ENCODE data around the gene SORT1. TPM values are rescaled to one million over a fixed set of nuclear protein-coding genes. Genes with fewer than 3 reads are reported as not detected.

SORT1 gene
- total RNA-seq, 1 donor from 2014 or later: 18.4 TPM

DNA sequence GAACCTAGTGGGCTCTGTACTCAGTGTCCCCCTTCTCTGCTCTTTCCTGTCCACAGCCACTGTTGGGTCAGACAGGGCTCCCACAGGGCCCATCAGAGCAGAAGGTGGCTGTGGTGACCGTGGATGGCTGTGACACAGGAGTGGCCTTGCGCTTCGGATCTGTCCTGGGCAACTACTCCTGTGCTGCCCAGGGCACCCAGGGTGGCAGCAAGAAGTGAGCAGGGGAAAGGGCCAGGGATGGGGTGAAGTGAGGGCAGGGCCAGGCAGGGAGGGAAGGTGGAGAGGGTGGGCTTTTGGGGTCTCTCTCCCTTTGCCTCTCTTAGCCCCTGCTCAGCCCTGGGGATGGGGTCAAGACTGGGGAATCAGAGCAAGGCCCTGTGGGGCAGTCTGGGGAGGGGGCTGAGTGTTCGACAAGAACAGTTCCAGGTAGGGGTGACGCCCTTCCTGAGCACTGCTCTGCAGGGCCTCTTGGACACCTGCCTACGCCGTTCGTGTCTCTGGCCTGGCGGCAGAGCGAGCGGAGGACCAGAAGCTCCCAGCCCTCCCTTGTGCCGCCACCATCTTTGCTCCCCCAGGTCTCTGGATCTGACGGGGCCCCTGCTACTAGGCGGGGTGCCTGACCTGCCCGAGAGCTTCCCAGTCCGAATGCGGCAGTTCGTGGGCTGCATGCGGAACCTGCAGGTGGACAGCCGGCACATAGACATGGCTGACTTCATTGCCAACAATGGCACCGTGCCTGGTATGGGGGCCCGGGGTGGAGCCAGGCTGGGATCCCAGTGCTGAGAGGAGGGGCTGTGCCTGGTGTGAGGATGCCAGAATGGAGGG, 135.3 kb downstream of the SORT1 start:
- DNase-seq (ENCODE audit: low read depth, low spot score): no peak

DNA sequence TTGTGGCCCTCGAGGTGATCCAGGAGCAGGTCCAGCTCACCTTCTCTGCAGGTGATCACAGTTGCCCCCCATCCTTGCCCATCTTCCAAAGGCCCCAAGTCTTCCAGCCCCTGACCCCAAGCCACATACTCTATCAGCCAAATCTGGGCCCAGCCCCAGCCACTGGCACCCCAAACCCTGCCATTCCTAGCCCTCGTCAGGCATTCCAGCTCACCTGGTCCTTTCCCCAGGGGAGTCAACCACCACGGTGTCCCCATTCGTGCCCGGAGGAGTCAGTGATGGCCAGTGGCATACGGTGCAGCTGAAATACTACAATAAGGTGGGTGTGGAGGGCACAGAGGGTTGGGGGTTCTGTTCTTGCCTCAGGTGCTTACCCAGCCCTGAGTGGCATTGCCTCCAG, 136.1 kb downstream of the SORT1 start:
- no peak for DNase-seq (ENCODE audit: low read depth, low spot score)

DNA sequence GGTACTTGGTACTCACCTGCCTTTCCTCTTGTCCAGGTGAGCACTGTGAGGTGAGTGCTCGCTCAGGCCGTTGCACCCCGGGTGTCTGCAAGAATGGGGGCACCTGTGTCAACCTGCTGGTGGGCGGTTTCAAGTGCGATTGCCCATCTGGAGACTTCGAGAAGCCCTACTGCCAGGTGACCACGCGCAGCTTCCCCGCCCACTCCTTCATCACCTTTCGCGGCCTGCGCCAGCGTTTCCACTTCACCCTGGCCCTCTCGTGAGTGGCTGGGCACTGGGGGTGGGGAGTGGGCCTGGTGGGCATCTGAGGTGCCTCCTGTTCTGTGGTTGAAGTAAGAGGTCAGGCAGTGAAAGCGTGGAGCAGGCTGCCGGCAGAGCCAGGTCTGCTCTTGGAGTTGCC, 136.7 kb downstream of the SORT1 start:
- no peak for DNase-seq (ENCODE audit: low read depth, low spot score)

DNA sequence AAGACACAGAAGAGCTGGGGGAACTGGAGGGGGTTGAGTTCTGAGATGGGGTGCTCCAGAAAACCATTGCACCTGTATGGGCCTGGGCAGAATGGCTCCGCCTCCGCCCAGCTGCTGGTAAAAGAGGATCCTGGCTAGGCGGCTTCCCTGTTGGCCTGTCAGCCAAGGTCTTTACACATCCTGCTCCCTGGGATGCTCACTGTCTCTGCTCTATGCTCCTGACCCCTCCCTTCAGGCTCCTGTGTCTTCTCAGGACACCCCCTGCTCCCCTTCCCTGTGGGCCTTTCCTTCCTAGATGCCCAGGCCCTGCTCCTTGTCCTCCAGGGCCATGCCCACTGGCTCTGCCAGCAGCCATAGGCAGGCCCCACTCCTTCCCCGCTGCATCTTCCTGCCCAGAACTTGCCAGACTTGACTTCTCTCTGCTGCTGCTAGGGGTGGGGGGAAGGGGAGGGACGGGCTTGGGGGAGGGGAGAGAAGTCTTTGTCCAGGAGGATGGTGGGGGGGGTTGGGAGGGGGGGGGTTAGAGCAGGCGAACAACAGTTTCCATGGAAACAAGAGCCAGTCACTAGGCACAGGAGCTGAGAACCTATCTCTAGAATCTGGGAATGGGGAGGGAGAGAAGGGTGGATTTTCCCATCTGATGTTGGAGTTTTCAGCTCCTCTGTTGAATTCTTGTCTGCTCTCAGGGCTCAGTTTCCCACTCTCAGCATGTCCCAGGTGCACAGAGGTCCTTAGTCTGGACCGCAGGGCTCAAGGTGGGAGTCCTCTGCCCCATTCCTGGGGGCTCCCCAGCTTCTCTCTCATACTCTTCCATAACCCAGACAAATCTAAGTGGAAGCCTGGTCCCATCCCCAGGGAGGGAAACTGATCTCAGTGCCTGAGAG, 137.8 kb downstream of the SORT1 start:
- no peak for DNase-seq (ENCODE audit: low read depth, low spot score)

Other genes starting within 250 kb of the SORT1 start
- 232 and 251 TPM in 2 replicates for gene SARS1, start 184.0 kb downstream of the SORT1 start, total RNA-seq
- 1.1 and 1.3 TPM in 2 replicates for gene CELSR2, start 148.4 kb downstream of the SORT1 start, total RNA-seq
- gene PSRC1, start 114.8 kb downstream of the SORT1 start, total RNA-seq: 5.5 and 12.8 TPM in 2 replicates
- not detected in 2 replicates for gene MYBPHL, start 90.9 kb downstream of the SORT1 start, total RNA-seq
- 69.6 and 74.4 TPM in 2 replicates for gene PSMA5, start 28.5 kb upstream of the SORT1 start, total RNA-seq
- 0.04 TPM in 1 of 2 replicates, not detected in the other for gene SYPL2, start 68.6 kb upstream of the SORT1 start, total RNA-seq
- 0.99 and 1.1 TPM in 2 replicates for gene ATXN7L2, start 86.0 kb upstream of the SORT1 start, total RNA-seq
- 4.0 and 5.0 TPM in 2 replicates for gene CYB561D1, start 96.2 kb upstream of the SORT1 start, total RNA-seq
- 1.8 and 2.4 TPM in 2 replicates for gene AMIGO1, start 111.8 kb upstream of the SORT1 start, total RNA-seq
- gene GPR61, start 142.0 kb upstream of the SORT1 start, total RNA-seq: 0.14 and 0.46 TPM in 2 replicates
- 18.7 and 21.4 TPM in 2 replicates for gene GNAI3, start 150.7 kb upstream of the SORT1 start, total RNA-seq
- gene GNAT2, start 221.7 kb upstream of the SORT1 start, total RNA-seq: 0.26 and 0.42 TPM in 2 replicates
- 47.8 and 49.5 TPM in 2 replicates for gene AMPD2, start 221.9 kb upstream of the SORT1 start, total RNA-seq

Measured in pulmonary artery endothelial cell (primary cell).